GM12872 (cell line): ENCODE results near the gene GMDS.

ENCODE experiments used
- CTCF ChIP-seq: IDR thresholded peaks from 3 replicates; pipeline ENCODE4 v1.5.1; 2011; ENCODE audit warnings: low read depth, mild to moderate bottlenecking, low read length, moderate library complexity; ENCODE audit not compliant: insufficient read depth

Gene GMDS

GRCh38 chr6:1749041-1749440 is 496.4 kb downstream of the GMDS start:
- TF ChIP-seq CTCF = no peak

DNA sequence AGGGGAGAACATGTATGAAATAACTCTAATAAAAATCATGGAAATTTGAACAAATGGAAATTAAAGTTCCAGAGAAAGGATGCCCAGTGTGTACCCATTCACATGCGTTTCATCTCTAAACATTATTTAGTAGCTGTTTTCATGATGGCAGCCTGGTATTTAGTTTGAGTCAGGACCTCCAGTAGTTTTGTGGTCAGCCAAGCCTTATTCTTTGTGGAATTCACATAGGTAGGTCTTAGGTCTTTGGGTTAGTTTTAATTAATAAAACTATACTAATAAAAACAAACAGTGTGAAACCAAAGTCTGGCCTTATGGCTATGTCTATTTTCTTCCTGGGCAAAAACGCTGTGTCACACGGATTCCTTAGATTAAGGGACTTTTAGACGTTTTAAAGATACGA is 497.9 kb downstream of the GMDS start:
- no peak for TF ChIP-seq CTCF

- TF ChIP-seq CTCF = no peak
These were observed 498.4 kb downstream of the GMDS start for GRCh38 chr6:1747003-1747402.

GRCh38 chr6:1745814-1746213 is 499.6 kb downstream of the GMDS start:
- no peak for TF ChIP-seq CTCF

DNA sequence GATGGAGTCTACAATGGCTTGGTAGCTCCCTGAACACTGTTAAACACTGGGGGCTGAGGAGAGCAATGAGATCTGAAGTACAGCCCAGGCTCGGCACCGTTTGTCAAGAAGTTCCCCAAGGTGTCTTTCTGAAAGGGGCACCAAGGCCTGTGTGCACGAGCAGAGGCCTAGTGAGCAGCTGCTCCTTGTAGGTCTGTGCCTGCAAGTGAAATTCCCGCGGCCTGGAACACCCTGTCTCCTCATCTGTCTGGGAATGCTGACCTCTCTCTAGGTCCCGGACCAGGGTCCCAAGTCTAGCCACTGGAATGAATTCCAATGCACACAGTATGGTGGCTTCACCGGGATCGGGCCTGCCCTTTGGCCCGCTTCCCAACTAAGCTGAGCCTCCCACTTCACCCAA is 500.9 kb downstream of the GMDS start:
- no peak for TF ChIP-seq CTCF

- no peak for TF ChIP-seq CTCF
These were observed 505.7 kb downstream of the GMDS start for GRCh38 chr6:1739680-1740079.

DNA sequence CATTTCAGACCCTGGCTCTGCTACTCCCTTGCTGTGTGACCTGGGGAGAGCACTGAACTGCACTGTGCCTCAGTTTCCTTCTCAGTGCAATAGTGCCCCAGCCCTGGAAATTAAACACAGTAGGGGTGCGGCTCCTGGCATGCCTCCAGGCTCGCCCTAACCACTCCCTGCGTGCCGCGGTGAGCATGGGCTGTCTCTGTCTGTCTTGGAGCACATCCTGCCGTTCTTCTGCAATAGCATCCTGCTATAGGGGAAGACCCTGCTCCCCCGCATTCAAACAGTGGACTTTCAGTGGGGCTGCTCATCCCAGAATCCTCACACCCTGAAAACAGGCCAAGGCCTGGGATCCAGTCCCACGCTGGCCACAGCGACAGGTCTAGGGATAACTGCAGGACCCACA is 506.2 kb downstream of the GMDS start:
- no peak for TF ChIP-seq CTCF

DNA sequence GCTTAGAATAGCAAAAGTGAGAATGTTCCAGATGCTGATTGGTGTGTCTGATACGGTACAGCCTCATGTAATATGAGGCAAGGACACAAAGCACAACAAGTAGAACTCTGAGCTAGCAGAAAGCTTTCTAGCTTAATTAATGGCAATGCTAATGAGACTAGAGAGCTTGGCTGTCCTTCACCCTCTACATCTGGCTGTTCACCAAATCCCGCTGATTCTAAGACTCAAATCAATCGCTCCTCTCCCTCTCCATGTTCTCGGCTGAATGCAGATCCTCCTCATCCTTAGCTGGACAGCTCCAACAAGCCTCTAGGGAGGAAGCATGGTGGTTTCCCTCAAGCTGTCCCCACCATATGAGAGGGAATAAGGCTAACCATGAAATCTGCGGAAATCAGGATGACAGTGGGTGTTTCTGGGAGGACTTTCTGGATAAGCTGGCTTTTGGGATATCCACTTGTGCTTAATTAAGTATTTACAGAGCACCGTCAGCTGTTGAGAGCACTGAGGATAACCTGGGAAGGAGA is 506.8 kb downstream of the GMDS start:
- TF ChIP-seq CTCF = no peak
